Skin epidermis (tissue), 12 donors: ENCODE results near the gene ZNF608.
A peak's percentile ranks its signal among the peaks of the same experiment; 100 is the strongest.

Source experiments
- H3K27ac ChIP-seq, 21 experiments: fragments of 200-600 bp; sonication (generic) in 11 of 21; one replicate each; pipeline ENCODE4 v1.5.0; 2020; ENCODE audit warnings: mild to moderate bottlenecking in 3 of 21, inconsistent platforms in 2 of 21, moderate library complexity in 2 of 21
- H3K4me3 ChIP-seq, 7 experiments: fragments of 200-600 bp; sonication (generic) in 2 of 7; one replicate each; pipeline ENCODE4 v1.5.0; 2020; ENCODE audit warnings: inconsistent platforms in 2 of 7, mild to moderate bottlenecking in 2 of 7, moderate library complexity in 1 of 7

Gene ZNF608, protein sequence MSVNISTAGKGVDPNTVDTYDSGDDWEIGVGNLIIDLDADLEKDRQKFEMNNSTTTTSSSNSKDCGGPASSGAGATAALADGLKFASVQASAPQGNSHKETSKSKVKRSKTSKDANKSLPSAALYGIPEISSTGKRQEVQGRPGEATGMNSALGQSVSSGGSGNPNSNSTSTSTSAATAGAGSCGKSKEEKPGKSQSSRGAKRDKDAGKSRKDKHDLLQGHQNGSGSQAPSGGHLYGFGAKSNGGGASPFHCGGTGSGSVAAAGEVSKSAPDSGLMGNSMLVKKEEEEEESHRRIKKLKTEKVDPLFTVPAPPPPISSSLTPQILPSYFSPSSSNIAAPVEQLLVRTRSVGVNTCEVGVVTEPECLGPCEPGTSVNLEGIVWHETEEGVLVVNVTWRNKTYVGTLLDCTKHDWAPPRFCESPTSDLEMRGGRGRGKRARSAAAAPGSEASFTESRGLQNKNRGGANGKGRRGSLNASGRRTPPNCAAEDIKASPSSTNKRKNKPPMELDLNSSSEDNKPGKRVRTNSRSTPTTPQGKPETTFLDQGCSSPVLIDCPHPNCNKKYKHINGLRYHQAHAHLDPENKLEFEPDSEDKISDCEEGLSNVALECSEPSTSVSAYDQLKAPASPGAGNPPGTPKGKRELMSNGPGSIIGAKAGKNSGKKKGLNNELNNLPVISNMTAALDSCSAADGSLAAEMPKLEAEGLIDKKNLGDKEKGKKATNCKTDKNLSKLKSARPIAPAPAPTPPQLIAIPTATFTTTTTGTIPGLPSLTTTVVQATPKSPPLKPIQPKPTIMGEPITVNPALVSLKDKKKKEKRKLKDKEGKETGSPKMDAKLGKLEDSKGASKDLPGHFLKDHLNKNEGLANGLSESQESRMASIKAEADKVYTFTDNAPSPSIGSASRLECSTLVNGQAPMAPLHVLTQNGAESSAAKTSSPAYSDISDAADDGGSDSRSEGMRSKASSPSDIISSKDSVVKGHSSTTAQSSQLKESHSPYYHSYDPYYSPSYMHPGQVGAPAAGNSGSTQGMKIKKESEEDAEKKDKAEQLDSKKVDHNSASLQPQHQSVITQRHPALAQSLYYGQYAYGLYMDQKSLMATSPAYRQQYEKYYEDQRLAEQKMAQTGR (N-terminal part only)

DNA sequence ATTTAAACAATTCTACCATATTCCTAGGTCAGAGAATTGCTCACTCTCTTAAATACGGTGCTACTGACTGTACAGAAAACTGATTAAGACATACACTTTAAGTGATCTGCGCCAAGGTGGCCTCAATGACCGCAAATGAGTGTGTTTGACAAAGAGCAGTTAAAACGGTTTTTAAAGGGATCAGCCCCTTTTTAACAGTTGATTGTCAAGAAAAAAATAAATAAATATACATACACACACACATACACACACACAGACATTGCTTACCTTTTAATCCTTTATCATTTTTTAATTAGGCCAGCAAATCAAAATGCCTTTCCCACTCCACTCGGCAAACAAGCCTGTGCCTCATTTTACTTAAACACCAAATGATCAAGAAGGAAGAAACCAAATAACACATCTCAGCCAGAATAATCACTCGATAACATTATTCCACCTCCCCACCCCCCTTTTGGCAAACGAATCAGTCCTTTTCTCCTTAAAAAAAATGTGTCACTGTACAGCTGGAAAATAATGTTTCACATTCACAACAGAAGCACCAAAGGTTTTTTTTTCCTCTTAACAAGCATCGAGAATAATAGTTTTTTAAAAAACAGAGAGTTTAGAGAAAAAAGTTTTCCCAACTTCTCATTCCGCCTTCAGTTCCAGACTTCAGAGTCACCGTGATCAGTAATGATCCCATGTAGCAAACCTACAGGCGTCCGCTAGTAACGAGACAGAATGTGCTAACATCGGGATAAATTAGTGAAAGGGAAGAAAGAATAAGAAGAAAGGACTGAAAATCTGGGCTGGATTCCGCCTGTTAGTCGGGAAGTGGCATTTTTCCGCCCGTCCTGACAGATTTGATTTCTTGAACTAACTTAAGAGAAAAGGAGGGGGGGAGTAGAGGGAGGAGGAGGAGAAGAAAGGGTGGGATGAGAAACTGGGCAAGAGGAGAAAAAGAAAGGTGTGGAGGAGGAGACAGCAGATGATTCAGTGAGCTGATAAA is at the start of gene ZNF608:
Gene ZNF608, minus strand, starts transcription at position 712 of the 988 bp plus-strand sequence. CDS start 1,650 bp downstream, outside the sequence.
- H3K27ac ChIP-seq: peak within 1 kb of the TSS in 20 of 21 experiments; percentile 73 to 91 (median 84)
- peak within 1 kb of the TSS; percentile 28 to 54 (median 38) for H3K4me3 ChIP-seq

DNA sequence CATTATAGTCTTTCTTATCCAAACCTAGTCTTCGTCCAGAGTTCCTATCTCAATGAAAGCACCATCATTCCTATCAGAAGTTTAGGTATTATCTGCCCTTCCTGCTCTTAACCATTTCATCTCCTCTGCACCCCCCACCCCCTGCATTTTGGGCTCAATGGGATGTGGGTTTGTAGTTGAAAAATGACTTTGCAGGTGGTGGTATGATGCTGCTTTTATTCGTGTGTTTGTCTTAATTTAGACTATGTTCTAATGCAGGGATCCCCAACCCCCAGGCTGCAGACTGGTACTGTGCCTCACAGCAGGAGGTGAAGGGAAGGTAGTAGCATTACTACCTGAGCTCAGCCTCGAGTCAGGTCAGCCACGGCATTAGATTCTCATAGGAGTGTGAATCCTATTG is 49.4 kb upstream of the ZNF608 start:
- Histone ChIP-seq H3K4me3 (no peak overlapping the region), H3K27ac (no peak overlapping the region)

DNA sequence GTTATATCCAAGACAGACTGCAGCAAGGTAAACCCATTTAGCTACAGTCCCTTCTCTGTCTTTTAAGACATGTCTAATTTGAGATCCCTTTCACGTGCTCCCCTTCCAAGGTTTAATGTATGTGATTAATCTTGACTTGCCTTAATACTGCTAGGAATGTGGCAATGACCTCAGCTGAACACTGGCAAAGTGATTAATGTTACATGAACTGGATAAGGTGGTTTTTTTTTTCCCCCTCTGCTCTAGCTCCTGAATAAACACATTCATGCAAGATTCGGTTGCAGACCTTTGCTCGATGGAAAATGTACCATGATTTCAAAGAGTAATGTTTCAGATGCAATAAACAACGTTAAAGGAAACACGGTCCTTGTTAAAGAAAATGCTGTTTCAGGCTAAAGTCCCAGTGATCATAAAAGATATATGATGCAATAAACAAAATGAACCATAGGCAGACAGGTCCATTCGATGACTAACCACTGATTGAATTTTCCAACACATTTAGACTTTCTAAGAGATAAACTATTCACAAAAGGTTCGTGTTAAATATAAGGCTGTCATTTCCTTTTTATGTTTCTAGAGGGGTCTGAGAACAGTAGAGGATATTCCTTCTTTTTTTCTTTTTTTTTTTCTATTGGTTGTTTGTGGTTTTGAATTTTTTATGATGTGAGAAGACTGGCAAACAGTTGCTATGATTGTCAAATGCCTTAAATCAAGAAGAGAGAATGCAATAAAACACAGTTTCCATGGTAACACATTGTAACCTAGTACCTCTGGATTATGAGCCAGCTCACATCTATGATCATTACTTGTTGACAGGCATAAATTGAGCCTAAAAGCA is 44.7 kb upstream of the ZNF608 start:
- Histone ChIP-seq H3K27ac (no peak overlapping the region), H3K4me3 (no peak overlapping the region)

DNA sequence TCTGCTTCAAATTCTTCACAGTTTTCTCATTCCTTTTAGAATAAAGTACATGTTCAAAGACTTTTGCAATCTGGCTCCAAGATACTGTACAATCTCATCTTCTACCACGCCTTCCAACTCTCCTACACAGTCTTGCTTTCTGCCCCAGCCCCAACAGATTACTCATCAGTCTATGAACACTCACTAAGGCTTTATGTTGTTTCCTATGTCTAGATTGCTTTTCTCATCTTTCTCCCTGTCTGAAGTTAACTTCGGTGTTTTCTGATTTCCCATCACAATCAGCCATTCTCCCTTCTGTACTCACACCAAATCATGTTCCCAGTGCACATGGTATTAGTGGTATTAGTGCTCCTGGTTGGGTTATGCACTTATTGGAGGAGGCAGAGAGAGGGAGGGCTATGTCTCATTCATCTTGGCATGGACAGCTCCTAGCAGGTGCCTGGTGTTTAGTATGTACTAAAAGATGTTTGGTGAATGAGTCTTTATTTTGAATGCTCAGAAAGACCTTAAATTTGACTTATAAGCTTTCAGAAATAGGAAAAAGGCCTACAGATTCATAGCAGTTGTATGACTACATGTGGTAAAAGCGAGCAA is 44.0 kb upstream of the ZNF608 start:
- Histone ChIP-seq H3K4me3 (no peak overlapping the region), H3K27ac (no peak overlapping the region)

DNA sequence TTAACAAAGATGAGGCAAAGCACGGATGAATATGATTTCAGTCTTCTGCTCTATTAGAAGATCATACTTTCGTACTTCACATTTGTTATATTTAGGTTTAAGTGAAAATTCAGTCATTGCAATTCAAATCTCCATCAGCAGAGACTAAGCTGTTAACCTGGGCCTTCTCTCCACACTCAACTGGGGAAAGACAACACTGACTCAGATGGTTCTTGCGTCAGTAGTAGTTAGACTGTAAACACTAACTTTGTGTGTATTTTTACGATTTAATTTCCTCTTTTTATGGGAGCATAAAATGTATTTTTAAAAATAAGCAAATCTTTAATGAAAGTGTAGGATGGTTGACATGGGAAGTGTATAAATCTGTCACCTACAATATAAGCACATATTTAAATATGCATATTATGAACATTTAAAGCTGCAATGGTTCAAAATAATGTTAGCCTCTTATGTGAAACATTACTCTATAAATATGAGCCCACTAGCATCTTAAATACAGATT is 42.7 kb upstream of the ZNF608 start:
- Histone ChIP-seq H3K4me3 (no peak overlapping the region), H3K27ac (no peak overlapping the region)

DNA sequence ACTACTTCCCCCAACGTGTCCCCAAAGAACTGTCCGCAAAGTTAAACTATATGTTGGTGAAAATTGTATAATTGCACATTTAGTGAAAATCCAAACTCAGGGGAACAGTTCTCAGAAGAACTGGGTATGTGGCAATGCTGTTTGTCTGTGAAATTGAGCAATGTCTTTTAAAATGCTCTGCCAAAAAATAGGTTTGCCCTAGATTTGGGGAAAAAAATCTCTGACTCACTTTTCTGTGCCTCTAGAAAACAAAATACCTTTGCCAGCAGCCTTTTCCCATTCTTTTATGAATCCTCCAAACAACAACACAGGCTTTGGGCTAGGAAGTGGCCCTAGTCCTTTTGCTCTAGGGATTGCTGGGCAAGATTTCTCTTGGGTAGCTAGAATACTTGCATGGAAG is 37.4 kb upstream of the ZNF608 start:
- Histone ChIP-seq H3K4me3 (no peak overlapping the region), H3K27ac (no peak overlapping the region)

DNA sequence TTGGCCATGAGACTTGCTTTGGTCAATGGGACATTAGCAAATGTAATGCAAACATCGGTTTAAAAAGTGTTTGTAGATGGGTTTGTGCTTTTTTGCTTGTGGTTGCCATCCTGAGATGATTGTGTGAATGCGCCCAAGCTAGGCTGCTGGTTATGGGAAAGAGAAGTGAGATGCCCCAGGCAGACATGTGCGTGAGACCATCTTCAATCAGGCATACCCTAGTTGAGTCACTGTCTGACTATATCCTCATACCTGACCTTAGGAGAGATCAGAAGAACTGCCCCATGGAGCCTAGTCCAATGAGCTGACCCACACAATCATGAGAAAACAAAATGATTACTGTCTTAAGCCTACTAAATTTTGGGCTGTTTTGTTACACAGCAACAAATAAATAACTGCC is 36.8 kb upstream of the ZNF608 start:
- H3K4me3 ChIP-seq: no peak overlapping the region
- H3K27ac ChIP-seq: no peak overlapping the region

DNA sequence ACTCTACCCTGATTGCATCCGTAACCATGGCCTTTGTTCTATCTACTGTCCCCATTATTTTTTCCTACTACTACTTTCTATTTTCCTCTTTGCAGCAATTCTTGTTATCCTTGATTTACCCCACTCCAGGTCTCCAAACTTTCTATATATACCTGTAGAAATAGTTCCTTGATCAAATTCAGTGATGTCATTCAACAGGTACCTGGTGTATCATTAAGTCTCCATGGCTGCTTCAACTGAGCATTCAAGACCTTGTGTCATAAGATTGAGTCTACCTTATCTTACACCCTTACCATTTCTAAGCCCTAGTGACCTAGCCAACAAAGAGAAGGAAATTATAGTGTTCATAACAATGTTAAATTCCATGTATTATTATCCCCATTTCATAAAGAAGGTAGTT is 35.8 kb upstream of the ZNF608 start:
- no peak overlapping the region for H3K4me3 ChIP-seq
- H3K27ac ChIP-seq: no peak overlapping the region

DNA sequence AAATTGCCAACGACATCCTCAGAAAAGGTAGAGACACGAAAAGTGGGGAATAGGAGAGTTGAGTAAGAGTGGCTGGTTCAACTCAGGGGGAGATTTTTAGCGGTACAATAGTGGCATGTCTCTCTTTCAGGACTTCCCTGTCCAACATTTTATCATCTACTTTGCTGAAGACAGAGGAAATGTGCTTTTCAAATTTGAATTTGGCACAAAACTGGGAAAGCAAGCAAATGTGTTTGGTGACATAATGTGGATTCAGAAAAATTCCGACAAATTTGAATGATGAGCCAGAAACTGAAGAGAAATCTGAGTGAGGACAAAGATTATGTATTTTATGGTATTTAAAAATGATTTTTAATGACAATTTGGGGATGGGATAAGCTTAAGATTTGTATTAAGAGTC is 33.6 kb upstream of the ZNF608 start:
- Histone ChIP-seq H3K27ac (no peak overlapping the region), H3K4me3 (no peak overlapping the region)

DNA sequence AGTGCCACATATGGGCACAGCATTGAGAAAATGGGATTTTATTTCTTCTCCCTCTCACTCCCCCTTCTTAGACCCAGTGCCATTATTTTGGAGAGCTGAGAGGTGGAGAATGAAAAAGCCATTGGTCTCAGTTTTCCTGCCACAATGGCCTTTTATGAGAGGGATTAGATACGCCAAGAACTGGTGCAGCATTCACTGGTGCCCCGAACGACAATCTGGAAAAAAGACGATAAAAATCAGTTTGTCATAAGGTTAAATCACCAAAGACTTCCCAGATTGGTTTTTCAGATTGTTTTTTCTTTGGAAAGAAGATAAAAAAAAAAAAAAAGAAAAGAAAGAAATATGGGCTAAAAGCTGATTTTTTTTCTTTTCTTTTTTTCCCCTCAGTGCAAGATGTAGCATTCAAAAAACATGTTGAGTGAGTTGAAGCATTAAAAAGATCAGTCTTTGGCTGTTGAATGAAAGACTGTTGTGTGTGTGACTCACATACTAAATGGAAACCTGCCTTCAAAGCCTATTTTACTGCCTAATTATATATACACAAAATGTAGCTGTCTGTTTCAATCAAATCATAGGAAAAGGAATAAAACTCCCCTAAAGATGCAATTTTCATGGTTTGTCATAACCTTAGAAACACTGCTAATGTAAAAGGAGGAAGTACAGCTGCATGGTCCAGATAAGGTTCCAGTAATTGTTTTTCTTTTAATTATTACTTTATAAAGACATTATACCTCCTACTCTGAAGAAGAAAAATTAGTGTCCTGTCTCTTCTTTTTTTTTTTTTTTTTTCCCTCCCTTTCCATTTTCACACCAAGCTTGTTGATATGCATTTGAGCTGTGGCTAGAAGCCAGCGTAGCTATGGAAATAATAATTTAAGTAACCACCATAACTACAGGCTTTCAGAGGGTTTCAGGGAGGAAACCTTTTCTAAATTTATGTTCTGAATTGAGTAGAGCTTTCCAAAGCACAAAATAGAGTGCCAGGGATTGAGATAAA is 27.2 kb upstream of the ZNF608 start:
- H3K4me3 ChIP-seq: no peak overlapping the region

DNA sequence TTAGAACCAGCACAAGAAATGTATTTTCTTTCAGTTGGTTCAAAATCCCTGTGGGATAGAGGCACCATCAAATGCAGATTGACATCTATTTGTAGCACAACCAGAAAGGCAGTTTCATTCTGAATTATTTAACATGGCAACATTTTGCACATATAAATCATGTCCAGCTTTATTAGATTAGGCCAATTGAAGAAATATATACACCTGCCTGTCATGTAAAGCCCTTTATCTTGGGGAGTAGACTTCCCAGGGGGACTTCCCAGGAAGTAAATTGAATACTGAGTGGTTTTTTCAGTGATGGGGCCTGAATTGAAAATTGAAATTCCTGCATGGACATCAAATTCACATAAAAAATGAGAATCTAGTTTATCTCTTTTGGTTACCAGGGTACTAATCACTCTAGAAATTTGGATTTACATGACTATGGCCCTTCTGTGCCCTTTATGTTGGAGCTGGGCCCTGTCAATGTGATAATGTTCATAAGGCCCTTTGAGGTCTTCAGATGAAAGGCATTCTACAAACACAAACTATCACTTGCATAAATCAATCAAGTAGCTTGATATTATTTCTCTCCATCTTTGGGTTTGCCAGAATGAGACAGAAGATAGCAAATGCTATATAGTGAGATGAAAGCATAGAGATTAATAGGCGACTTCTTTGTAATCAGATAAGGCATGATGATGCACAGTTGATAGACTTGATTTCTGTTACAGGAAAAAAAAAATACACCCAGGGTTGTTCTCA is 26.2 kb upstream of the ZNF608 start:
- no peak overlapping the region for H3K4me3 ChIP-seq
- H3K27ac ChIP-seq: no peak overlapping the region

More for the DNA sequence above, 27.2 kb upstream of the ZNF608 start:
- H3K27ac ChIP-seq: no peak overlapping the region

DNA sequence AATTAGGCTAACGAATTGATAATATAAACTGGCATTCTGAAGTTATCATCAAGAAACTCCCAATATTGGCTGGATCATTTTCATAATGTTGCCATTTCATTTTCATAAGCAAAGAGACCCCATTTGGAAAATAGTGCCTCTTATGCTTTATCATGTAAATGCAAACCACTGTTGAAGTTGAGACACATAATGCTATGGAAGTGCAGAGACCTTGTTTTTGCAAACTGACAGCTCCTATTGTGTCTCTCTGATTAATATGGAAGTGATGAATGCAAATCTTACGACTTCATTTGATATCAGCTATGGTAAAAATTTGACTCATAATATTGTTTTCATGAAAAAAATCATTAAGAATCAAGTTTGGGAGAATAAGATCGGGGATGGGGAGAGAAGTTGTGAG is 25.3 kb upstream of the ZNF608 start:
- no peak overlapping the region for H3K27ac ChIP-seq
- no peak overlapping the region for H3K4me3 ChIP-seq

DNA sequence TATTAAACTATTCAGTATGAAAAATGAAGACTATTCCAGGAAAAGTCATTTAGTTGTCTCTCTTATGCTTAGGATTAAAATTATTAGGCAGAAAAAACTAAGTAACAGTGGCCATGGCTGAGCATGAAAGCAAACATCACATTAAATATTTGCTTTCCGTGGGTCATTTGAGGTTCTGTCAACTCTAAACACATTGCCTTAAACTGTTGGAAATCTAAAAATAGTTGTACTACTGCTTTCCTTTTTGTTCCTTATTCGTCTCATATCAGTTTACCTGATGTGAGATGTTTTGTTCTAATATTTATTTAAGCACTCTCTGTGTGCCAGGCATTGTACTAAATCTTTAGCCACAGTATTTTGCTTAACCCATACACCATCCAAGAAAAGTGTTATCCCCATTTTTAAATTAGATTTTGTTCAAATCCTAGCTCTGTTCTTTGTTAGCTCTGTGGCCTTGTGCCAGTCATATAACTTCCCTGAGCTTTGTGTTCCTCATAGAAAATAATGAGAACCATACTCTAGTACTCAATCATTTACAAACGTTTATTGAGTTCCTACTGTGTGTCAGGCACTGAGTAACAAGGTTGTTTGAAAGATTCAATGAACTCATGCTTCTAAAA is 18.7 kb upstream of the ZNF608 start:
- Histone ChIP-seq H3K4me3 (no peak overlapping the region), H3K27ac (no peak overlapping the region)

DNA sequence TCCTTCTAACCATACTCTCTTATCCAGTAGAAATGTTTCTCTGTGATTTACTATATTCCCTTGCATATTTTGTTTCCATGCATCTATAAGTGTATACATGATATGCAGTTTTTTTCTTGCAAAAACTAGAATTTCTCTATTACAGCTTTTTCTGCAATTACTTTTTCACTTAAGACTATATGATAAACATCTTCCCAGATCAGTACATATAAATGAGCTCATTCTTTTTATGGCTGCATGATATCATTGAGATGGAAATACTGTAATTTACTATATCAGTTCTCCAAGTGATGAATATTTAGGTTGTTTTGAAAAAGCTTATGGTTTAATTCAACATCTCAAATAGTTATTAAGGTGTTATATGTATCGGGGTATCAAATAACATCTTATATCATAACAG is 18.1 kb upstream of the ZNF608 start:
- H3K27ac ChIP-seq: no peak overlapping the region
- no peak overlapping the region for H3K4me3 ChIP-seq

DNA sequence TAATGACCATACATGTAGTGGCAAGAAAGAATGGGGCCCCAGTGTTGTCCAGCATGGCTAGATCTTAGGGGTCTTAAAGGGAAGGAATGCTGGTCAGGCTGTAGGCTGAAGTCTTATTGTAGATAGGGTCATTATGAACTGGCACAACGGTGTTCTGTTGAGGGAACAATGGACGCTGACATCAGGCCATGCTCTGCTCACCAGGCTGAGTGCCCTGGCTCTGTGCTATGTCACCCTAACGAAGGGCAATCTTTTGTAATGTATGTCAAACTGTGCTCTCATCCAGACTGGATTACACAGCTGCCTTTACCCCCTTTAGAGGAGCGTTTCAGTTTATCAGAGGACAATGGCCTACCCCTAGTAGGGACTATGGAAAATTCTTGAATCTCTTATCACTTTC is 14.6 kb upstream of the ZNF608 start:
- no peak overlapping the region for H3K4me3 ChIP-seq
- H3K27ac ChIP-seq: no peak overlapping the region
